K562 (cell line): ENCODE data around the gene KCNE1.

Source experiments
- KLF6 ChIP-seq: fragments of 250-450 bp; sonication (Bioruptor Pico); IDR thresholded peaks from 2 replicates; pipeline ENCODE4 v1.4.0; 2020; ENCODE audit warnings: mild to moderate bottlenecking, moderate library complexity, borderline replicate concordance
- ZBTB7A ChIP-seq: IDR thresholded peaks from 2 replicates; pipeline ENCODE4 v1.6.1; 2011; ENCODE audit warnings: low read depth, mild to moderate bottlenecking, low read length, moderate library complexity, borderline replicate concordance; ENCODE audit not compliant: control insufficient read depth

DNA sequence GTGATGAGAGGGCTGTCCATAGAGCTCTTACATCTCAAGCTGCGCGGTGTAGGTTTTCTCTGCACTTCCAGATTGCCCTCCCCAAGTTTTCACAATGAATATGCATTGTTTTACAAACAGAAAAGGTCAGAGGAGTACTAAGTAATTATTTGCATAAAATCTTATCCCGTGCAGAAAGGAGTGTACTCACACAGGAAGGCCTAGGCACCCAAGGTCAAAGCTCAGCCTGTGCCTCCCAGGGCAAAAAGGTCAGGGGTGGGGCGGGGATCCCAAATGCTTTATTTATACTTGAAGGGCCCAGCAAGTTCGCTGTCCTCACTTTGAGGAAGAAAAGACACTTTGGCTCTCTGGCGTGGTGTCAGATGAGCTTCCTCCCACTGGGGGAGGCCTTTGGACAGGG, 10.3 kb upstream of the KCNE1 start:
- TF ChIP-seq ZBTB7A = no peak
- TF ChIP-seq KLF6 (CRISPR knock-in tag) = no peak
